Measurements from ENCODE around the gene PTCD1. TPM values are rescaled to one million over a fixed set of nuclear protein-coding genes. Genes with fewer than 3 reads are reported as not detected.

PTCD1 gene
- total and polyA plus RNA-seq, 9 of the 15 experiments (the other 6 are each of a cell fraction or from before 2014, with no cell fraction given), result 0.46 to 17.1 (median 6.2) TPM

- no peak for TF ChIP-seq AFF4 (CRISPR knock-in tag; IDR thresholded peaks at IDR 0.05)
- TF ChIP-seq SMARCE1 (IDR thresholded peaks at IDR 0.05), result no peak
- peak; percentile 61 for TF ChIP-seq SAP30 (IDR thresholded peaks at IDR 0.05; ENCODE audit: borderline replicate concordance, insufficient read depth, low read depth, low read length, poor library complexity, severe bottlenecking)
- no peak for TF ChIP-seq ZBTB49 (CRISPR knock-in tag; IDR thresholded peaks at IDR 0.05; ENCODE audit: borderline replicate concordance)
- no peak for TF ChIP-seq TEAD4 (IDR thresholded peaks at IDR 0.05; ENCODE audit: low read length)
- no peak for TF ChIP-seq TEAD4 (CRISPR knock-in tag; IDR thresholded peaks at IDR 0.05; ENCODE audit: borderline replicate concordance)
- peak; percentile 16 to 18; a peak in 1 of 4 replicates for TF ChIP-seq RAD21 (CRISPR knock-in tag; conservative IDR thresholded peaks at IDR 0.05 in 1 of 2, IDR thresholded peaks at IDR 0.05 in 1 of 2)
- no peak for TF ChIP-seq ZBTB8A (IDR thresholded peaks at IDR 0.05; ENCODE audit: partially characterized antibody)
- peak in 1 of 2 experiments; percentile 56; a peak in 1 of 4 replicates for TF ChIP-seq RCOR1 (IDR thresholded peaks at IDR 0.05; ENCODE audit: borderline replicate concordance in 1 of 2, low read depth in 2 of 2, low read length in 2 of 2)
- TF ChIP-seq SIN3B (IDR thresholded peaks at IDR 0.05; ENCODE audit: low read depth), result peak; percentile 78; the same call in 1 of the 2 replicates
- TF ChIP-seq DDX20 (tag; IDR thresholded peaks at IDR 0.05; ENCODE audit: low read depth), result no peak
- TF ChIP-seq RBM15 (IDR thresholded peaks at IDR 0.05; ENCODE audit: insufficient read depth, low read length), result no peak
- TF ChIP-seq ZNF511 (CRISPR knock-in tag; IDR thresholded peaks at IDR 0.05), result peak; percentile 47; the same call in 1 of the 2 replicates
- TF ChIP-seq SOX6 (IDR thresholded peaks at IDR 0.05), result peak; percentile 55
- no peak for TF ChIP-seq ARNT (IDR thresholded peaks at IDR 0.05)
- no peak for TF ChIP-seq RNF219 (CRISPR knock-in tag; IDR thresholded peaks at IDR 0.05)
- TF ChIP-seq WHSC1 (IDR thresholded peaks at IDR 0.05; ENCODE audit: low read length), result no peak
These were observed at the start of gene PTCD1, which contains the start of gene CPSF4 (continued) for GRCh38 chr7:99438573-99439480.
